H1 (cell line): Measurements from ENCODE around the gene LDAH. TPM values are rescaled to one million over a fixed set of nuclear protein-coding genes. Genes with fewer than 3 reads are reported as not detected.

Experiments
- CTCF ChIA-PET: fragments of 300-600 bp; sonication (Branson Sonifier 250); formaldehyde crosslinking; loops from one replicate; lab custom pipeline; 2021; ENCODE audit not compliant: partially characterized antibody; lab: Charles Lee
- POLR2A ChIA-PET: fragments of 300-600 bp; sonication (Branson Sonifier 250); formaldehyde crosslinking; loops from one replicate; lab custom pipeline; 2021; ENCODE audit warnings: inconsistent platforms; ENCODE audit not compliant: partially characterized antibody; lab: Charles Lee
- DNase-seq, 2 experiments: peaks; one replicate each; pipeline versions ENCODE4 v3.0.0 to v3.0.0-alpha.2; 2010 to 2022; ENCODE audit warnings: low spot score in 2 of 2, low read depth in 1 of 2, mixed read lengths in 1 of 2
- FAIRE-seq: peaks from 2 replicates; lab custom pipeline; 2011; peaks lifted over from hg19 to GRCh38; lab: Jason Lieb, UNC
- H2AFZ ChIP-seq: 2 replicates; pipeline ENCODE4 v1.8.1; 2012; ENCODE audit warnings: low read length, inconsistent platforms
- H2AK5ac ChIP-seq: 2 replicates; pipeline ENCODE4 v1.6.1; 2013; ENCODE audit warnings: low read depth, low read length
- H2BK120ac ChIP-seq: replicated peaks from 2 replicates; pipeline ENCODE3; 2013; ENCODE audit warnings: low read depth, low read length, inconsistent platforms
- H2BK12ac ChIP-seq: 2 replicates; pipeline ENCODE4 v1.6.1; 2013; ENCODE audit warnings: low read depth, low read length
- H2BK15ac ChIP-seq: 2 replicates; pipeline ENCODE4 v1.6.1; 2013; ENCODE audit warnings: low read length
- H2BK20ac ChIP-seq: 2 replicates; pipeline ENCODE4 v1.6.1; 2013; ENCODE audit warnings: low read length
- H2BK5ac ChIP-seq: 2 replicates; pipeline ENCODE4 v1.6.1; 2013; ENCODE audit warnings: low read depth, low read length
- H3K14ac ChIP-seq: 2 replicates; pipeline ENCODE4 v1.6.1; 2013; ENCODE audit warnings: inconsistent platforms; ENCODE audit not compliant: insufficient read length
- H3K18ac ChIP-seq: 2 replicates; pipeline ENCODE4 v1.6.1; 2013; ENCODE audit warnings: low read length; ENCODE audit errors: extremely low read depth
- H3K23ac ChIP-seq: 2 replicates; pipeline ENCODE4 v1.6.1; 2013; ENCODE audit warnings: inconsistent platforms; ENCODE audit not compliant: insufficient read length
- H3K23me2 ChIP-seq: 2 replicates; pipeline ENCODE4 v1.6.1; 2013; ENCODE audit warnings: low read depth, low read length
- H3K27ac ChIP-seq: 2 replicates; pipeline ENCODE4 v1.6.1; 2011; ENCODE audit warnings: low read depth, low read length, inconsistent platforms
- H3K27me3 ChIP-seq, 4 experiments: replicated peaks in 1 of 4; 1 replicate in 1 of 4; 2 replicates in 3 of 4; pipeline versions ENCODE4 v1.6.1 to v1.8.1; 2011 to 2013; ENCODE audit warnings: low read length in 3 of 4, mild to moderate bottlenecking in 3 of 4, inconsistent platforms in 2 of 4, mixed read lengths in 2 of 4, moderate library complexity in 1 of 4; ENCODE audit not compliant: control insufficient read depth in 3 of 4, insufficient read depth in 3 of 4; ENCODE audit errors: extremely low read depth in 1 of 4
- H3K36me3 ChIP-seq, 4 experiments: 2 replicates each; pipeline versions ENCODE4 v1.6.1 to v1.8.1; 2011 to 2013; ENCODE audit warnings: mild to moderate bottlenecking in 4 of 4, low read length in 3 of 4, moderate library complexity in 2 of 4, control low read depth in 1 of 4, inconsistent platforms in 1 of 4; ENCODE audit not compliant: insufficient read depth in 4 of 4, control insufficient read depth in 2 of 4
- H3K4ac ChIP-seq: replicated peaks from 2 replicates; pipeline ENCODE3; 2013; ENCODE audit warnings: low read length, low read depth, mixed read lengths, inconsistent platforms; ENCODE audit not compliant: insufficient read length
- H3K4me1 ChIP-seq, 4 experiments: replicated peaks in 1 of 4; 1 replicate in 1 of 4; 2 replicates in 3 of 4; pipeline versions ENCODE4 v1.6.1 to v1.8.1; 2011 to 2013; ENCODE audit warnings: low read length in 3 of 4, inconsistent platforms in 2 of 4, mixed read lengths in 1 of 4; ENCODE audit not compliant: insufficient read depth in 4 of 4, control insufficient read depth in 3 of 4
- H3K4me2 ChIP-seq, 2 experiments: 2 replicates each; pipeline versions ENCODE4 v1.6.1 to v1.8.1; 2011 to 2013; ENCODE audit warnings: low read depth in 2 of 2, low read length in 2 of 2, control low read depth in 1 of 2, inconsistent platforms in 1 of 2, mild to moderate bottlenecking in 1 of 2; ENCODE audit not compliant: insufficient read depth in 1 of 2
- H3K4me3 ChIP-seq, 4 experiments: fragments of 200-600, 300-600 bp in 1 of 4; sonication (generic), shearing (Covaris generic), sonication (Bioruptor Twin) in 1 of 4; 2 replicates each; pipeline versions ENCODE4 v1.5.1 to v1.8.1; 2011 to 2016; ENCODE audit warnings: low read length in 4 of 4, low read depth in 3 of 4, control low read depth in 2 of 4, inconsistent platforms in 2 of 4, mild to moderate bottlenecking in 2 of 4, mixed read lengths in 1 of 4, moderate library complexity in 1 of 4; ENCODE audit not compliant: insufficient read depth in 2 of 4; ENCODE audit errors: extremely low read depth in 1 of 4
- H3K56ac ChIP-seq: replicated peaks from 2 replicates; pipeline ENCODE3; 2013; ENCODE audit warnings: low read depth, mild to moderate bottlenecking, mixed read lengths, low read length, inconsistent platforms; ENCODE audit not compliant: insufficient read length
- H3K79me1 ChIP-seq: 2 replicates; pipeline ENCODE4 v1.6.1; 2013; ENCODE audit warnings: low read depth, low read length, control low read depth
- H3K79me2 ChIP-seq, 2 experiments: 2 replicates each; pipeline versions ENCODE4 v1.6.1 to v1.8.1; 2012 to 2013; ENCODE audit warnings: low read length in 2 of 2, mild to moderate bottlenecking in 2 of 2, inconsistent platforms in 1 of 2; ENCODE audit not compliant: insufficient read depth in 2 of 2, control insufficient read depth in 1 of 2
- H3K9ac ChIP-seq, 4 experiments: replicated peaks in 1 of 4; 1 replicate in 1 of 4; 2 replicates in 3 of 4; pipeline versions ENCODE4 v1.6.1 to v1.8.1; 2011 to 2013; ENCODE audit warnings: low read depth in 3 of 4, low read length in 3 of 4, control low read depth in 2 of 4, mild to moderate bottlenecking in 2 of 4, moderate library complexity in 2 of 4, inconsistent platforms in 1 of 4; ENCODE audit errors: extremely low read depth in 1 of 4
- H3K9me3 ChIP-seq, 2 experiments: 2 replicates each; pipeline versions ENCODE4 v1.6.1 to v1.8.1; 2012 to 2013; ENCODE audit warnings: mild to moderate bottlenecking in 2 of 2, moderate library complexity in 2 of 2, control low read depth in 1 of 2, inconsistent platforms in 1 of 2, low read depth in 1 of 2, low read length in 1 of 2, mixed read lengths in 1 of 2; ENCODE audit not compliant: insufficient read depth in 2 of 2
- H4K20me1 ChIP-seq, 2 experiments: replicated peaks in 1 of 2; 2 replicates each; pipeline versions ENCODE3 to v1.8.1; 2011 to 2013; ENCODE audit warnings: inconsistent platforms in 2 of 2, low read length in 2 of 2, mild to moderate bottlenecking in 1 of 2; ENCODE audit not compliant: insufficient read depth in 2 of 2, control insufficient read depth in 1 of 2
- H4K5ac ChIP-seq: 2 replicates; pipeline ENCODE4 v1.6.1; 2013; ENCODE audit warnings: low read length, low read depth, mixed read lengths, inconsistent platforms; ENCODE audit not compliant: insufficient read length
- H4K8ac ChIP-seq: 2 replicates; pipeline ENCODE4 v1.8.0; 2013; ENCODE audit warnings: mild to moderate bottlenecking, moderate library complexity, low read length, inconsistent platforms; ENCODE audit not compliant: insufficient read depth; ENCODE audit errors: extremely low read depth
- H4K91ac ChIP-seq: replicated peaks from 2 replicates; pipeline ENCODE3; 2013; ENCODE audit warnings: low read length, mixed read lengths, inconsistent platforms; ENCODE audit not compliant: insufficient read length
- BCL11A ChIP-seq, 2 experiments: IDR thresholded peaks; one replicate each; pipeline ENCODE4 v1.6.1; 2011; ENCODE audit warnings: low read depth in 2 of 2, low read length in 2 of 2, mild to moderate bottlenecking in 2 of 2
- BRCA1 ChIP-seq: IDR thresholded peaks from 2 replicates; pipeline ENCODE4 v1.6.1; 2012; ENCODE audit warnings: low read depth, low read length, improper control_type of control experiment
- EZH2 ChIP-seq: fragments of 200-600 bp; sonication (generic); IDR thresholded peaks from 2 replicates; pipeline ENCODE4 v1.7.1; 2012; ENCODE audit warnings: low read depth, mild to moderate bottlenecking, moderate library complexity, low read length, inconsistent platforms; ENCODE audit not compliant: severe bottlenecking
- GTF2F1 ChIP-seq: IDR thresholded peaks from 2 replicates; pipeline ENCODE4 v1.6.1; 2012; ENCODE audit warnings: low read depth, low read length, improper control_type of control experiment, borderline replicate concordance
- JUN ChIP-seq: IDR thresholded peaks from 2 replicates; pipeline ENCODE4 v1.6.1; 2011; ENCODE audit warnings: low read depth, mild to moderate bottlenecking, improper control_type of control experiment, low read length
- MAFK ChIP-seq: IDR thresholded peaks from 2 replicates; pipeline ENCODE4 v1.6.1; 2012; ENCODE audit warnings: low read depth, mild to moderate bottlenecking, improper control_type of control experiment, low read length
- MAX ChIP-seq: IDR thresholded peaks from 2 replicates; pipeline ENCODE4 v1.6.1; 2012; ENCODE audit warnings: inconsistent platforms
- NANOG ChIP-seq: IDR thresholded peaks from 2 replicates; pipeline ENCODE4 v1.6.1; 2011; ENCODE audit warnings: low read length, low read depth, mild to moderate bottlenecking, inconsistent platforms; ENCODE audit not compliant: insufficient read depth, poor library complexity, severe bottlenecking
- POLR2A ChIP-seq, 2 experiments: IDR thresholded peaks; 1 replicate in 1 of 2; 2 replicates in 1 of 2; pipeline ENCODE4 v1.6.1; 2011; ENCODE audit warnings: low read depth in 2 of 2, low read length in 2 of 2, mild to moderate bottlenecking in 2 of 2; ENCODE audit errors: control extremely low read depth in 1 of 2
- RAD21 ChIP-seq, 2 experiments: IDR thresholded peaks in 1 of 2; conservative IDR thresholded peaks in 1 of 2; 2 replicates each; pipeline ENCODE4 v1.6.1; 2011; ENCODE audit warnings: low read depth in 2 of 2, low read length in 2 of 2, improper control_type of control experiment in 1 of 2, inconsistent platforms in 1 of 2, mild to moderate bottlenecking in 1 of 2, moderate library complexity in 1 of 2
- RBBP5 ChIP-seq: IDR thresholded peaks from 2 replicates; pipeline ENCODE4 v1.7.1; 2012; ENCODE audit warnings: low read depth, mild to moderate bottlenecking, inconsistent platforms, low read length, moderate library complexity, borderline replicate concordance
- SP1 ChIP-seq: IDR thresholded peaks from 2 replicates; pipeline ENCODE4 v1.6.1; 2011; ENCODE audit warnings: low read depth, low read length
- TEAD4 ChIP-seq: IDR thresholded peaks from 2 replicates; pipeline ENCODE4 v1.6.1; 2012; ENCODE audit warnings: low read depth, low read length, inconsistent platforms, mixed read lengths
- ZNF274 ChIP-seq: IDR thresholded peaks from 2 replicates; pipeline ENCODE4 v1.7.0; 2012; ENCODE audit warnings: low read length, borderline replicate concordance; ENCODE audit errors: extremely low read depth
- WGBS, 2 experiments: shearing (Covaris generic) in 1 of 2; methylation state at CpG; one replicate each; pipeline versions ENCODE4 v1.1.6 to v1.1.7; 2013 to 2015; ENCODE audit warnings: low lambda C conversion rate in 2 of 2, mixed read lengths in 2 of 2, inconsistent platforms in 1 of 2, low coverage in 1 of 2, missing lambda C conversion rate in 1 of 2; ENCODE audit not compliant: insufficient replicate concordance in 2 of 2, insufficient coverage in 1 of 2, insufficient read length in 1 of 2; ENCODE audit errors: extremely low coverage in 1 of 2, missing lambda C conversion rate in 1 of 2; 5-methylcytosine and 5-hydroxymethylcytosine counted together
- polyA plus RNA-seq, 7 experiments: library from polyadenylated mRNA; depleted of rRNA in 3 of 7; stranded (reverse) in 5 of 7; unstranded in 2 of 7; fragments of >200 nt in 5 of 7; fragments of 200-250 nt in 2 of 7; gene quantifications; 1 replicate in 5 of 7; 2 replicates in 1 of 7; 4 replicates in 1 of 7; pipeline versions ENCODE4 v1.2.1 to v1.2.3, GENCODE V29; 2011 to 2013; ENCODE audit warnings: missing spikeins in 2 of 7, mixed read lengths in 2 of 7
- total RNA-seq: library from RNA; stranded (reverse); fragmentation: NEBNext Ultra II Directional; extraction: Animal tissue kit (Norgen Biotek cat#: 25700); gene quantifications from 2 replicates; pipeline ENCODE4 v1.2.1, GENCODE V29; 2021

The LDAH gene
- total and polyA plus RNA-seq, 2 of the 8 experiments (the other 6 are each of a cell fraction or from before 2014, with no cell fraction given) = 10.9 to 26.3 TPM

GRCh38 chr2:20697322-20697934 is 125.5 kb downstream of the LDAH start:
- Histone ChIP-seq H3K9ac (no peak overlapping the region), H2AK5ac (no peak overlapping the region), H3K23ac (no peak overlapping the region), H3K14ac (no peak overlapping the region), H4K5ac (no peak overlapping the region), H3K36me3 (peaks cover 0 to 3% (median 0%) of the 10 kb centered on the region in 4 experiments; a peak in 1 of 8 replicates), H3K79me1 (no peaks in the 10 kb centered on the region), H2BK5ac (no peak overlapping the region), H2AFZ (no peak overlapping the region), H3K4me1 (no peaks in the 10 kb centered on the region), H3K4me3 (no peak overlapping the region), H4K20me1 (no peaks in the 10 kb centered on the region), H2BK20ac (no peak overlapping the region), H2BK12ac (no peak overlapping the region), H4K91ac (no peak overlapping the region), H3K23me2 (no peaks in the 10 kb centered on the region), H3K4me2 (no peak overlapping the region), H3K4ac (no peak overlapping the region), H2BK15ac (no peak overlapping the region), H3K79me2 (no peaks in the 10 kb centered on the region), H4K8ac (no peak overlapping the region), H3K18ac (no peak overlapping the region), H3K56ac (no peak overlapping the region), H3K9me3 (no peaks in the 10 kb centered on the region), H3K27ac (no peak overlapping the region), H3K27me3 (no peaks in the 10 kb centered on the region), H2BK120ac (no peak overlapping the region)
- WGBS, 2 experiments = 100% methylated on average over 2 of the region's 2 CpGs; no CpG with 5 or more reads in 1 of the 2 experiments
- FAIRE-seq (no peak), DNase-seq (no peak)
- CTCF ChIA-PET = interaction anchor here (1.0 to 5.1 kb wide), 7 partner anchors 14 to 227 kb away, joined by 3 to 35 read pairs (median 3); no protein-coding TSS in a partner anchor
- POLR2A ChIA-PET = no interaction called here
- no peak for TF ChIP-seq MAFK
- TF ChIP-seq BCL11A (IDR thresholded peaks at IDR 0.05; ENCODE audit: low read depth in 2 of 2, low read length in 2 of 2) = no peak
- no peak for TF ChIP-seq JUN
- no peak for TF ChIP-seq TEAD4
- TF ChIP-seq BRCA1 = no peak
- no peak for TF ChIP-seq NANOG
- TF ChIP-seq RAD21 (IDR thresholded peaks at IDR 0.05 in 1 of 2, conservative IDR thresholded peaks at IDR 0.05 in 1 of 2; ENCODE audit: low read depth in 2 of 2, low read length in 2 of 2) = no peak
- no peak for TF ChIP-seq ZNF274
- TF ChIP-seq MAX = no peak
- TF ChIP-seq EZH2 = no peak
- TF ChIP-seq SP1 = no peak
- no peak for TF ChIP-seq POLR2A (IDR thresholded peaks at IDR 0.05; ENCODE audit: control extremely low read depth in 1 of 2, low read depth in 2 of 2, low read length in 2 of 2)
- no peak for TF ChIP-seq GTF2F1
- TF ChIP-seq RBBP5 = no peak
